ENCODE results near the gene SEC24D.

Gene SEC24D

GRCh38 chr4:118776157-118776954, 59.6 kb downstream of the SEC24D start:
- DNase-seq (ENCODE audit: extremely low read depth in 1 of 2, low read depth in 1 of 2), result no peak

GRCh38 chr4:118775405-118775804, 60.5 kb downstream of the SEC24D start:
- no peak for DNase-seq (ENCODE audit: extremely low read depth in 1 of 2, low read depth in 1 of 2)

GRCh38 chr4:118774989-118775388, 60.9 kb downstream of the SEC24D start:
- no peak for DNase-seq (ENCODE audit: extremely low read depth in 1 of 2, low read depth in 1 of 2)

GRCh38 chr4:118774321-118774720, 61.6 kb downstream of the SEC24D start:
- no peak for DNase-seq (ENCODE audit: extremely low read depth in 1 of 2, low read depth in 1 of 2)

GRCh38 chr4:118773429-118773792, 62.5 kb downstream of the SEC24D start:
- no peak for DNase-seq (ENCODE audit: extremely low read depth in 1 of 2, low read depth in 1 of 2)

GRCh38 chr4:118772767-118773428, 63.0 kb downstream of the SEC24D start:
- DNase-seq (ENCODE audit: extremely low read depth in 1 of 2, low read depth in 1 of 2), result no peak

- no peak for DNase-seq (ENCODE audit: extremely low read depth in 1 of 2, low read depth in 1 of 2)
These were observed 63.7 kb downstream of the SEC24D start for GRCh38 chr4:118772081-118772766.

GRCh38 chr4:118770741-118771187, 65.2 kb downstream of the SEC24D start:
- no peak for DNase-seq (ENCODE audit: extremely low read depth in 1 of 2, low read depth in 1 of 2)

- no peak for DNase-seq (ENCODE audit: extremely low read depth in 1 of 2, low read depth in 1 of 2)
These were observed 66.8 kb downstream of the SEC24D start for GRCh38 chr4:118769161-118769560.

GRCh38 chr4:118767109-118767508, 68.8 kb downstream of the SEC24D start:
- no peak for DNase-seq (ENCODE audit: extremely low read depth in 1 of 2, low read depth in 1 of 2)

- no peak for DNase-seq (ENCODE audit: extremely low read depth in 1 of 2, low read depth in 1 of 2)
These were observed 70.5 kb downstream of the SEC24D start for GRCh38 chr4:118765399-118765798.

GRCh38 chr4:118762730-118763477, 73.0 kb downstream of the SEC24D start:
- DNase-seq (ENCODE audit: extremely low read depth in 1 of 2, low read depth in 1 of 2), result no peak

- DNase-seq (ENCODE audit: extremely low read depth in 1 of 2, low read depth in 1 of 2), result no peak
These were observed 73.8 kb downstream of the SEC24D start for GRCh38 chr4:118762155-118762554.

- DNase-seq (ENCODE audit: extremely low read depth in 1 of 2, low read depth in 1 of 2), result no peak
These were observed 74.4 kb downstream of the SEC24D start for GRCh38 chr4:118761397-118762016.

GRCh38 chr4:118760493-118760892, 75.4 kb downstream of the SEC24D start:
- no peak for DNase-seq (ENCODE audit: extremely low read depth in 1 of 2, low read depth in 1 of 2)

GRCh38 chr4:118760092-118760491, 75.8 kb downstream of the SEC24D start:
- DNase-seq (ENCODE audit: extremely low read depth in 1 of 2, low read depth in 1 of 2), result no peak

- no peak for DNase-seq (ENCODE audit: extremely low read depth in 1 of 2, low read depth in 1 of 2)
These were observed 76.4 kb downstream of the SEC24D start for GRCh38 chr4:118759481-118759880.

- DNase-seq (ENCODE audit: extremely low read depth in 1 of 2, low read depth in 1 of 2), result no peak
These were observed 77.6 kb downstream of the SEC24D start for GRCh38 chr4:118758293-118758692.

GRCh38 chr4:118757761-118758251, 78.1 kb downstream of the SEC24D start:
- no peak for DNase-seq (ENCODE audit: extremely low read depth in 1 of 2, low read depth in 1 of 2)

GRCh38 chr4:118756958-118757357, 79.0 kb downstream of the SEC24D start:
- no peak for DNase-seq (ENCODE audit: extremely low read depth in 1 of 2, low read depth in 1 of 2)
